Measurements from ENCODE around the gene SLC35A5.

SLC35A5 gene

GRCh38 chr3:112632596-112632995 lies 70.8 kb downstream of the SLC35A5 start:
- TF ChIP-seq FOXP2 (optimal IDR thresholded peaks at IDR 0.05; ENCODE audit: borderline replicate concordance, extremely low read depth, extremely low read length, insufficient read depth) (no peak), SIN3A (IDR thresholded peaks at IDR 0.05; ENCODE audit: borderline replicate concordance, insufficient read depth, low read length) (no peak), POLR2AphosphoS5 (IDR thresholded peaks at IDR 0.05; ENCODE audit: low read depth, low read length) (no peak), TAF1 (IDR thresholded peaks at IDR 0.05; ENCODE audit: borderline replicate concordance, insufficient read depth, low read length) (no peak), REST (IDR thresholded peaks at IDR 0.05; ENCODE audit: insufficient read depth in 1 of 2, low read depth in 2 of 2, low read length in 2 of 2) (no peak)

GRCh38 chr3:112633191-112633590 lies 71.3 kb downstream of the SLC35A5 start:
- TF ChIP-seq SIN3A (IDR thresholded peaks at IDR 0.05; ENCODE audit: borderline replicate concordance, insufficient read depth, low read length) (no peak), REST (IDR thresholded peaks at IDR 0.05; ENCODE audit: insufficient read depth in 1 of 2, low read depth in 2 of 2, low read length in 2 of 2) (no peak)

- TF ChIP-seq TAF1 (IDR thresholded peaks at IDR 0.05; ENCODE audit: borderline replicate concordance, insufficient read depth, low read length) (no peak), FOXP2 (optimal IDR thresholded peaks at IDR 0.05; ENCODE audit: borderline replicate concordance, extremely low read depth, extremely low read length, insufficient read depth) (no peak), POLR2AphosphoS5 (IDR thresholded peaks at IDR 0.05; ENCODE audit: low read depth, low read length) (no peak), REST (IDR thresholded peaks at IDR 0.05; ENCODE audit: insufficient read depth in 1 of 2, low read depth in 2 of 2, low read length in 2 of 2) (no peak), SIN3A (IDR thresholded peaks at IDR 0.05; ENCODE audit: borderline replicate concordance, insufficient read depth, low read length) (no peak)
These were observed 71.9 kb downstream of the SLC35A5 start for GRCh38 chr3:112633757-112634156.

- TF ChIP-seq REST (IDR thresholded peaks at IDR 0.05; ENCODE audit: insufficient read depth in 1 of 2, low read depth in 2 of 2, low read length in 2 of 2), result no peak
- no peak for TF ChIP-seq SIN3A (IDR thresholded peaks at IDR 0.05; ENCODE audit: borderline replicate concordance, insufficient read depth, low read length)
- no peak for TF ChIP-seq POLR2AphosphoS5 (IDR thresholded peaks at IDR 0.05; ENCODE audit: low read depth, low read length)
- TF ChIP-seq TAF1 (IDR thresholded peaks at IDR 0.05; ENCODE audit: borderline replicate concordance, insufficient read depth, low read length), result no peak
- no peak for TF ChIP-seq FOXP2 (optimal IDR thresholded peaks at IDR 0.05; ENCODE audit: borderline replicate concordance, extremely low read depth, extremely low read length, insufficient read depth)
These were observed 73.1 kb downstream of the SLC35A5 start for GRCh38 chr3:112634786-112635541.
